Stimulated activated CD4-positive, alpha-beta T cell treated with anti-CD3 and anti-CD28 coated beads, Interleukin-15, amount 100 ng/mL, for 24 hours (primary cell): ENCODE measurements around the gene DHRS7C.
"Not testable (repeated sequence)": the region's sequence is repeated elsewhere in the genome, so short reads cannot be mapped to it uniquely, and the experiment has no call there.

ENCODE experiments used
- DNase-seq: peaks from one replicate; pipeline ENCODE4 v3.0.0-alpha.2; 2020

DHRS7C gene

DNA sequence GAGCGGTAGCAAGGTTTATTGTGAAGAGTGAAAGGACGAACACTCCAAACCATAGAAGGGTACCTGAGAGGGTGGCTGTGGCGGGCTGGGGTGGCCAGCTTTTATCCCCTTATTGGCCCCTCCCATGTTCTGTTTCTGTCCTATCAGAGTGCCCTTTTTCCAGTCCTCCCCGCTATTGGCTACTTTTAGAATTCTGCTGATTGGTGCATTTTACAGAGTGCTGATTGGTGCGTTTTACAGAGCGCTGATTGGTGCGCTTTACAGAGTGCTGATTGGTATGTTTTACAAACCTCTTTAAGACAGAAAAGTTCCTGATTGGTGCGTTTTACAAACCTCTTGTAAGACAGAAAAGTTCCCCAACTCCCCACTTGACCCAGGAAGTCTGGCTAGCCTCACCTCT is 18.0 kb upstream of the DHRS7C start:
- no peak for DNase-seq

- DNase-seq: no peak
Measured at GRCh38 chr17:9806699-9807098, 15.3 kb upstream of the DHRS7C start.

DNA sequence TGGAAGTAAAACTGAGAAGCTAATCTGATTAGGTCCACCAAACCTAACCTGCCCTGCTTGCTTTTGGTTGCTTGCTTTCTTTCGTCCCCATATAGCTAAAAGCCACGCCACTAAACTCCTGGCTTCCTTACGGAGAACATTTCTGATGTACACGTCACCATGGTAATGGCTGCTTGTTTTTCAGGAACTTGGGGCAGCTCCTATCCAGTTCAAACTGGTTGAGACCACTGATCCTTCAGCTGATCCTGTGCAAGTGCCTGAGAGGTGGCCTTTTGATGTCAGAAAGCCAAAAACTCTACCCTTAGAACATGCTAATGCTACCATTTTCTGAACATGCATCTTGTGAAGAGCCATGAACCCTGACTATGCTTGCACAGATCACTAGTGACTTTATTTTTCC is 14.4 kb upstream of the DHRS7C start:
- no peak for DNase-seq

DNA sequence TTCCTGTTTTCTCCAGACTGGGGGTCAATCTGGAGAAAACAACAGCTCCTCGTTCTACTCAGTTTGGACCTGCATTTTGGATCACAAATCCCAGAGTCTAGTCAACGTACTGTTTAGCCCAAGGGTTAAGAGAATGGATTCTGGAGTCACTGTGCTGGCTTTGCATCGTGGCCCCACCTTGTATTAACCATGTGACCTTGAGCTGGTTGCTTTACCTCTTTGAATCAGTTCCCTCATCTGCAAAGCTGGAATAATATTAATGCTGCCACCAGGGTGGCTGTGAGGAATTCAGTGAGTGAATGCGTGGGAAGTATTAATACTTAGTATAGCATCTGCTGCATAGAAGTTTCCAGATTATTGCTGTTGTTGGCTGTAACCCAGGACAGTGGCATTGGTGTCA is 11.3 kb upstream of the DHRS7C start:
- DNase-seq: no peak

- no peak for DNase-seq
Measured at GRCh38 chr17:9802294-9802693, 10.9 kb upstream of the DHRS7C start.

GRCh38 chr17:9801505-9801904 is 10.1 kb upstream of the DHRS7C start:
- no peak for DNase-seq

DNA sequence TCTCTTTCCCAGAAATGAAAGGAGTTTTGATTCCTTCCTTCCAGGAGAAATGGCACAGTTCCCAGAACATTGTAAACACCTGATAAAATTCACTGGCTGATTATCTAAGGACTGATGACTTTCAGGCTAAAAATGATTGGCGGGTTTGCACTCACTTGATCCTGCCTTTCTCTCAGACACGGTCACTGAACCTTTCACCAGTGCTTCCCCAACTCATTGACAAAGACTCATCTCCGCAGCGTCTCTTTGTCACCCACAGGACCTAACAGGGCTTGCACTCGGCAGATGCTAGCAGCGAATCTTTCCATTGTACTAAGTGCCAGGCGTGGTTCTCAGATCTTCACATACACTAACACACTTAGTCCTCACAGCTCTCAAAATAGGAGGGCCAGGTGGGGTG is 7.3 kb upstream of the DHRS7C start:
- DNase-seq: no peak

DNA sequence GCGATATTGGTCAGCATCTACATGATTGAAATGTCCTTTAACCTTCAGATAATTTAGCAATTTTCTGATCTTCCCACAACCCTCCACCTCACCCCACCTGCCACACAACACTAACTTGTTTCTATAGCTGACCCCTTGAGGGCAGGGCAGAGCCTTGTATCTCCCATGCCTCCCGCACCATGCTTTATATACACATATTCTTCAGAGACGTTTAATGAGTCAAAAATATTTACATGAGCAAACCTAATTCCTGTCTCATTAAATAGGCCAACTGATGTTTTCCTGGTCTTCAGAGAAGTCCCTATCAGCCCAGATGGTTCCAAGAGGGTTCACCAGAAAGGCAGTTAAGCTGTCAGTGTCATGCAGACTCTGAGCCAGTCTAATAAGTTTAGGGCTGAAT is 6.6 kb upstream of the DHRS7C start:
- no peak for DNase-seq

- no peak for DNase-seq
Measured at GRCh38 chr17:9792181-9792840, 919 bp upstream of the DHRS7C start.

GRCh38 chr17:9790316-9790715 is 1.1 kb downstream of the DHRS7C start:
- DNase-seq: no peak

DNA sequence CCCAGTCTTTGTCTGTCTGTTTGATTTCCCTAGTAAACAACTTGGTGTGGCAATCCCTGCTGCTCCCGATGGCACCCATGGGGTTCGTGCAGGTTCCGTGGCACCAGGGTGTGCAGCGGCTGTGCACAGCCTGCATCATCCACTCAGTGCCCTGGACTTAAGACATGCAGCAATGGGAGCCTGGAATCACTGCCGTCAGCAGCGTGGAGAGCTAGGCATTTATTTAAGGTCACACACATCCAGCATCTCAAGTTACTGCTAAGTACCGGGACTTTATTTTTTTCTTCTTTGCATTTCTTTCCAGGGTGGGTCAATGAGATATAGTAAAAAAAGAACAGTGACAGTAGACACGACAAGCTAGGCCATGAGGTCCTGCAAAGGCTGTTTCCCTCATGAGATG is 2.8 kb downstream of the DHRS7C start:
- no peak for DNase-seq

DNA sequence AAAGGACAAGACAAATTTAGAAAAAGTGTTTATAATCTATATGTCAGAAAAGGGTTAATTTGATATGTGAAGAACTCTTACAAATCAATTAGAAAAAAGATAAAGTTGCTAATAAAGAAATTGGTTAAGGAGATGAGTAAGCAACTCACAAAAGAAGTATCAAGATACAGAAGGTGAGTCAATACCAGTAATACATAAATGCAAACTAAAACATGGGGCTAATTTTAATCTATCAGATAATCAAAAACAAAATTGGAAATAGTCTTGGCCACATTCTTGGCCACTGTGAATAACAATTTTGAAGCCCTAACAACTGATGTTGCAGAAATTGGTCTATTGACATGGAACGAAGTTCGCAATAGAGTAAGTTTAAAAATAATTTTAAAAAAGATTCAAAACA is 6.8 kb downstream of the DHRS7C start:
- DNase-seq: no peak

DNA sequence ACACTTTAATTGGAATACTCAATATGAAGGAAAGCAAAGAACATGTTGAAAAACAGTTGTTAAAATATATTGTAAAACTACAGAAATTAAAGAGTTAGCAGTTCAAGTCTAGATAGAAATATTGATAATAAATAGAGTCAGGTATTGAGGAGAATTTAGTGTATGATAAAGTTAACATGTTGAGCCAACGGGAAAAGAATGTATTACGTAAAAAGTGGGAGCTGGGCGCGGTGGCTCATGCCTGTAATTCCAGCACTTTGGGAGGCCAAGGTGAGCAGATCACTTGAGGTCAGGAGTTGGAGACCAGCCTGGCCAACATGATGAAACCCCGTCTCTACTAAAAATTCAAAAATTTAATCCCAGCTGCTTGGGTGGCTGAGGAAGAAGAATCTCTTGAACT is 7.9 kb downstream of the DHRS7C start:
- DNase-seq: not testable (repeated sequence)

GRCh38 chr17:9783050-9783449 is 8.3 kb downstream of the DHRS7C start:
- DNase-seq: no peak

DNA sequence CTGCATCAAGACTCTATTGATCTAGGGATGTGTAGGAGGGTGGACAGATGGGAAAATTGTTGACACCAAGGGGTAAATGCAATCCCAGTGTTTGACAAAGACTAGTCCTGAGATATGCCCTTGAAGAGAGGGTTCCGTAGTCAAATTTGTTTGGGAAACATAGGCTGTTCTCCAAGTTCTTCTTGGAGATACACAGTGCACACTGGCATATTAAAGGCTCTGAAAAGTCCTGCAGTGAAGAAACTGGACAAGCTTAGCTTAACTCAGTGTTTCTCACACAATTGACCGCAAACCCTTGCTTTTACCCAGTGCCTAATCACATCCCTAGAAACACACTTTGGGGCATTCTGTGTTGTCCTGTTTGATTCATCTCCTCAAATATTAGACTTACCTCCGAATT is 10.8 kb downstream of the DHRS7C start:
- DNase-seq: no peak

DNA sequence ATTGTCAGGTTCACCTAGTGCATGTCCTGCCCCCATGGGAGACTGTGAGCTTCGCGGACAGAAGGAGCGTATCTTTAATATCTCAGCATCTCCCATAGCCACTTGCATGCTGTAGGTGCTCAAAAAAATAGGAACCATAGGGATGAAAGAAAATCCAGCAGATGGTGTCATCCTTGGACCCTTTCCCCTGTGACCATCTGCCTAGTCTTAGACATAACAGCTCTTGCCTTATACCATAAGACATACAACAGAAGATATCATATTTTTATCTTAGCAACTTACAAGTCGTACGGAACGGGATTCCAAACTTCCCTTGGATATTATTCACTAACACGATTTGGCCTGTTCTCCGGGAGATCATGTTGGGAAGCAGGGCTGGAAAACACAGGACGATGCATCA is 14.5 kb downstream of the DHRS7C start:
- no peak for DNase-seq

DNA sequence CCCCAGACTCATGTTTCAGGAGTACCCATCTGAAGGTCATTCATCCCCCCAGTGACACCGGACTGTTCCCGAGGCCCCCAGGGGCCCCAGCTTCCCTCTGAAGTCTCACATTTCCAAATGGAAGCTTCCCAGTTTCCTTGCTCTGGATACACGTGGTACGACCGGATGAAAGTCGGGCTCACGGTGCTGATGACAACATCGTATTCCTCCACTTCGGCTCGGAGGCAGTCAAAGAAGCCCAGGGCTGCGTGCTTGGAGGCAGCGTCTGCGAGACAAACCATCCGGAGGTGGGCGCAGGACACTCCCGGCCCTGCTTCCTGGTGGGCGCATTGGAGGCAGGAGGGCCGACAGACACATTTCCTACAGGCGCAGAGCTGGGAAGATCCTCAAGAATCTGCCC is 18.7 kb downstream of the DHRS7C start:
- no peak for DNase-seq

DNA sequence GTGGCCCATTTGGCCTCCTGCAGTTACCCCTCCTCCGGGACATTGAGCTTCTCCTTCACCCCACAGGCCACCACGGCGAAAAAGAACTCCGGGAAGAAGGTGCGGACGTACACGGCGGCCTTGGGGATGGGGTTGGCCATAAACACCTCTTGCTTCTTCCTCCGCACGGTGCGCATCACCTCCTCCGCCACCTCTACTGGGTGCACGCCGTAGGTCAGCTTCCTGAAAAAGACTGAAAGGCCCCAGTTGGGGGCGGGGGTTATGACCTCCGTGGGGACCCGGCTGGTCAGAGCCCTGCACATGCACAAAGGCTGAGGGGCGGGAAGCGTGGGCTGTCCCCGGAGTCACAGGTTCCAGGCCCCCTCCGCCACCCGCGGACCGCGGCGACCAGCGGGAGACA is 19.9 kb downstream of the DHRS7C start:
- no peak for DNase-seq

DNA sequence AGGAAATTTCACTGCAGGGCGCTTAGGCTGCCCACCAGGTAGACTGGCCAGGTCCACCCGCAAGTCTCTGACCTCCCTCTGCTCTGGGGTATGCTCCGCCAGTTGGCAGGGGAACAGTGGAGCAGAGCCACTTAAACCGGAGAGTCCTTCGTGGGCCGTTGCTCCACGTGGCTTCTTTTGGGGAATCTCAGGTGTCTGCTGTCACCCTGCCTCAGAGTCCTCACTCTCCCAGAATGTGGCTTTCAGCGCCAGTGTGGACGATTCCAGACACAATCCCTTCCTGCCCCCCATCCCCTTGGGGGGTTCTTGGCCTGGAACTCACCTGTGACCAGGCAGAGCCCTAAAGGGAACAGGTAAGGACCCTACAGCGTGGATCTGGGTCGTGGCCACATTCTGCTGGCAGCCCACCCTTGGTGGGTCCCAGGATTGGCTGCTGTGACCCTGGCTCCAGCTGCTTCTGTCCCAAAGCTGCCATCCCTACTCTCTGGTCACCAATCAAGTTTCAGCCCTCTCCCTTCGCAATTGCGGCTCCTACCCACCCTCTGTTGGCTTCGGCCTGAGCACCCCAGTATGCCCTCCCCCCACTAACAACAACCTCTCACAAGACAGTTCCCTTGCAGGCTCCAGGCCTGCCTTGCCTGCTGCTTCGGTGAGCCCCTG is 22.2 kb downstream of the DHRS7C start:
- no peak for DNase-seq

DNA sequence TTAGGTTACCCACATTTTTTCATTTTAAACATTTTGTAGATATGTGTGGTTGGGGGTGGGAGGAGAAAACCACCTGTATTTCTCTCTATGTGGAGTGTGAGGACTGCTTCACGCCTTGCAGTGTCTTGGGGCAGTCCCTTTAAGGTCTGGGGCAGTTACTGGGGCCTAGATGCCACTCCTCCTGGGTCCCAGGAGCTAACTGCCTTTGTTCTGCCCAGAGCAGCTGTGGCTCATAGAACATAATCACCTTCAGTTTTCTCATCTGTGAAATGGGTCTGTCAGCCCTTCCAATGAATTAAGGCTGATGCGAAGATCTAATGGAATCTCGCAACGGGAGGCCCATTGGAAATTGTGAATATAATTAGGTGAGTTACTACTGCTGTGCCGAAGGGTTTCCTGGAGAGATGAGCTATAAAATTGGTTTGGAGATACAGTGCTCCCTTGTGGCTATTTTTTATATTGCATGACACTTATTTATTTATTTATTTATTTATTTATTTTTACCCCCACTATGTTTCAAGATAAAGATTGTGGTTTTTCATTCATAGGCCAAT is 22.9 kb downstream of the DHRS7C start:
- no peak for DNase-seq

DNA sequence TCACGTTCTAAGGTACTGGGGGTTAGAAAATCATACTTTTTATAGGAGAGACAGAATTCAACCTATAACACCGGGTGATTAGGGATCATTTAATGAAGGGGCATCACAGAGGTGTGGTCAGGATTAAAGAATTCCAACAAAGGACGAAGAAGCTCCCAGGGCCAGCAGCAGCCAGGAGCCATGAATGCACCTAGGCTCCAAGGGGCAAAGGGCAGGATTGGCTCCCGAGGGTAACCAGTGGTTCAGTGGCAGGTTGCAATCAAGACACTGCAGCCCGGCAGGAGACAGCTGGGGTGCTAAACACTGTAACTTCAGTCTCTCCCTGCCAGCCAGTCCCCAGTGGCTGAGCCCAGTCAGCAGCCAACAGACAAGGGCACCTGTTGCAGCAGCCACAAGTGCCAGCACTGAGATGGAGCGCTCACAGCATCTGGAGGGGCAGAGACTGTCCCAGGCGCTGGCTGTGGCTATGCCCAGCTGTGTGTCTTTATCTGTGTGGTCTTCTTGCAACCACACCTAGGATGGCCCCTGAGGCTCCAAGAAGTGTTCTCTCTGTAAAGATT is 23.9 kb downstream of the DHRS7C start:
- DNase-seq: no peak

DNA sequence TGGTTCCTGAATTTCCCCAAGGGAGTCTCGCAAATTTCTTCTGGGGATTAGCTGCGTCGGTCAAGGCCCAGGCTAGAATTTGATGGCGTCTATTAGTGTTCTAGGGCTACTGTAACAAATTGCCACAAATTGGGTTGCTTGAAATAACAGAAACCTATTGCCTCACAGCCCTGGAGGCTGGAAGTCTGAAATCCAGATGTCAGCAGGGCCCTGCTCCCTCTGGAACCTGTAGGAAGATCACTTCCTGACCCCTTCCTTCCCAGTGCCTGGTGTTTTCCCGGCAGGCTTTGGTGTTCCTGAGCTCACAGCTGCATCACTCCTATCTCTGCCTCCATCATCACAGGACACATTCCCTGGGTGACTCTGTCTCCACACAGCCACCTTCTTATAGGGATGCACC is 24.4 kb downstream of the DHRS7C start:
- DNase-seq: no peak

- no peak for DNase-seq
Measured at GRCh38 chr17:9765322-9765721, 26.1 kb downstream of the DHRS7C start.

DNA sequence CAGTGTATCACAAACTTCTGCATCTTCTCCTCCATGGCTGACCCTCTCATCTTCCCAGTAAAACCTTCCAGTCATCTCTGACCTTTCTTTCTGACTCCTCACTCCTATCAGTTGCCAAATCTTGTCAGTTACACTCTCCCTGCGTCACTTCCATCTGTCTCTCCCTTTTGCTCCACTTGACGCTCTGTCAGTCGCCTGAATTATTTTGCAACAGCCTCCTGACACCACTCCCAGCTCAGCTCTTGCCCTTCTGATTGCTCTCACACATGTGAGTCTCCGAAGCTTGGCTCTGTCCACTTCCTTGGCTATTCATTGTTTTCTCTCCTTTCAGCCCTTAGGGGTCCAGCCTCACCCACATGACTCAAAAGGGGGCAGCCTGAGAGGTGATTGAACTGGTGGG is 27.7 kb downstream of the DHRS7C start:
- DNase-seq: no peak

DNA sequence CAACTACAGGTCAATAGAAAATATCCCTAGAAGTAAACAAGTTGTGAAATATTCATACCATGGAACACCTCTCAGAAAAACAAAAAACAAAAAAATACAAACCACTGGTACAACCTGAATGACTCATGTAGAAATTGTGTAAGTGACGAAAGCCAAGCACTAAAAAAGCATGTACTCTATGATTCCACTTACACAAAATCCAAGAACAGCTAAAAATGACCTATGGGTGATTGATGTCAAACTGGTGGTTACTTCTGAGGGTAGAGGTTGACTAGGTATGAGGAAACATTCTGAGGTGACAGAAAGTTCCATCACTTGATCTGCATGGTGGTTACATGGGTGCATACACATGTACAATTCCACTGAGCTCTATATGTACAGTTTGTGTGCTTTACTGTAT is 31.1 kb downstream of the DHRS7C start:
- no peak for DNase-seq
